Activated naive CD4-positive, alpha-beta T cell treated with anti-CD3 and anti-CD28 coated beads, Interleukin-2, amount 10 ng/mL, durations not matched to agents 7 days and 5 days (primary cell): ENCODE data around the gene PIKFYVE.

Experiments
- CTCF ChIA-PET: fragments of 350-600 bp; sonication (Branson Sonifier 250); formaldehyde crosslinking; loops from one replicate; lab custom pipeline; 2021; ENCODE audit warnings: antibody characterized with exemption; lab: Charles Lee
- DNase-seq: peaks from one replicate; pipeline ENCODE4 v3.0.0-alpha.2; 2020
- H3K27ac Mint-ChIP-seq: one replicate; pipeline ENCODE4 v1.8.0; 2021; ENCODE audit warnings: mild to moderate bottlenecking, moderate library complexity, mixed read lengths
- H3K27me3 Mint-ChIP-seq: one replicate; pipeline ENCODE4 v1.8.0; 2021; ENCODE audit warnings: mild to moderate bottlenecking, mixed read lengths
- H3K36me3 Mint-ChIP-seq: one replicate; pipeline ENCODE4 v1.8.0; 2021; ENCODE audit warnings: mixed read lengths
- H3K4me1 Mint-ChIP-seq: one replicate; pipeline ENCODE4 v1.8.0; 2021; ENCODE audit warnings: mixed read lengths
- H3K4me3 Mint-ChIP-seq: one replicate; pipeline ENCODE4 v1.8.0; 2021; ENCODE audit warnings: mild to moderate bottlenecking, moderate library complexity, mixed read lengths
- H3K9me3 Mint-ChIP-seq: one replicate; pipeline ENCODE4 v1.8.0; 2021; ENCODE audit warnings: mixed read lengths

Gene PIKFYVE

DNA sequence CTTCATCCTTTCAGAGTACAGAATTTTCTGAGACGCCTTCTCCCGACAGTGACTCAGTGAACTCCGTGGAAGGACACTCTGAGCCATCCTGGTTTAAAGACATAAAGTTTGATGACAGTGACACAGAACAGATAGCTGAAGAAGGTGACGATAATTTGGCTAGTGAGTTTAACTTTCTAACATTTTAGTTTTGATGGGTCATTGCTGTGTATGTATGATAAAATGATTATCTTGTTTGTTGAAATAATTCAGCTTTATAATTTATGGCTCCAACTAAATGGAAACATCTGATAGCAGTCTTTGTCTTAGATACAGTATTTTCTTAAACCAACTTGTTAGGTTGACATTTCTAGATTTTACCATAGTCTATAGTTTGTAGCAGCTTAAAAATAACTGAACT lies 38.1 kb downstream of the PIKFYVE start:
- H3K36me3 Mint-ChIP-seq: peaks cover 45% of the 10 kb centered on the region
- CTCF ChIA-PET: no interaction called here
- DNase-seq: no peak

GRCh38 chr2:208304695-208305094 lies 38.6 kb downstream of the PIKFYVE start:
- CTCF ChIA-PET: no interaction called here
- H3K4me3 Mint-ChIP-seq: no peak overlapping the region
- no peaks in the 10 kb centered on the region for H3K27me3 Mint-ChIP-seq
- no peak for DNase-seq
- H3K27ac Mint-ChIP-seq: no peak overlapping the region
- H3K36me3 Mint-ChIP-seq: peaks cover 44% of the 10 kb centered on the region
- no peaks in the 10 kb centered on the region for H3K9me3 Mint-ChIP-seq
- H3K4me1 Mint-ChIP-seq: no peaks in the 10 kb centered on the region

More for the DNA sequence above, 38.1 kb downstream of the PIKFYVE start:
- Mint-ChIP-seq H3K27ac (no peak overlapping the region), H3K27me3 (no peaks in the 10 kb centered on the region), H3K4me3 (no peak overlapping the region), H3K4me1 (no peaks in the 10 kb centered on the region), H3K9me3 (no peaks in the 10 kb centered on the region)

DNA sequence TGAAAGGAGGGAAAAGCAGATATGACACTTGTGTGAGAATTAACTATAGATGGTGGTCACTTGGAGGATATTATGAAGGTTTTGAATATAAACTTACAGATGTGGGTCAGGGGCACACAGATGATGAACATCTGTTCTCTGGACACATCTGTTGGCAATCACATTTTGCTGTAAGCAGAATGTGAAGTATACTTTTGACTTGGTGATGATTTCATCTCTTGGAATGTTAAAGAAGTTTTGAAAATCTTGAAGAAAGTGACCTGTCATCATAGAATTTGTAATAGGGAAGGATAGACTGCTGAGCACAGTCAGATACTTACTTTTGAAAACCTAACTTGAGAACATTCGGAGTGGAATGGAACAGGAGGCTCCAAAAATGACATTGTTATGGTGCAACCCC lies 40.2 kb downstream of the PIKFYVE start:
- Mint-ChIP-seq H3K27me3 (no peaks in the 10 kb centered on the region), H3K27ac (no peak overlapping the region), H3K36me3 (peaks cover 40% of the 10 kb centered on the region), H3K9me3 (no peaks in the 10 kb centered on the region), H3K4me3 (no peak overlapping the region), H3K4me1 (no peaks in the 10 kb centered on the region)
- DNase-seq: no peak
- CTCF ChIA-PET: no interaction called here

- Mint-ChIP-seq H3K27me3 (no peaks in the 10 kb centered on the region), H3K4me1 (no peaks in the 10 kb centered on the region), H3K27ac (no peak overlapping the region), H3K9me3 (no peaks in the 10 kb centered on the region), H3K4me3 (no peak overlapping the region), H3K36me3 (peaks cover 31% of the 10 kb centered on the region)
- no peak for DNase-seq
- CTCF ChIA-PET: interaction anchor here (1.0 kb wide), 1 partner anchor 136 kb away, joined by 5 read pairs; no protein-coding TSS in a partner anchor
These were observed 45.3 kb downstream of the PIKFYVE start for GRCh38 chr2:208311321-208311720.

DNA sequence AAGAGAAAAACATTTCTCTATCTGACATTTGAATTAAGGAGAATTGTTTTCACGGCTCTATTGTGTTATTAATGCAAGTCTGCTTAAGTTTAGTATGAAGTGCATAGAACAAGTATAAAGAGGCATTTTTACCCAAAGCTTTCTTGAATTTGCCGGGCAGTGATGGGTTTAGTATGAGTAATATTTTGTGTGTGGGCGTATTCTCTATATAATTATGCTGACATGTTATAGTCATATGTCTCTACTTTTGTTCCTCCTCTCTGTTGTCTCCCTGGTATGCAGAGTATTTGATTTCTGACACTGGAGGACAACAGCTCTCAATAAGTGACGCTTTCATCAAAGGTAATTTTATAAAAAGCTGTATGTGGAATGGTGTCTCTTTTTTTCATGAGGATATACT lies 45.9 kb downstream of the PIKFYVE start:
- Mint-ChIP-seq H3K4me1 (no peaks in the 10 kb centered on the region), H3K27ac (no peak overlapping the region), H3K9me3 (no peaks in the 10 kb centered on the region), H3K36me3 (peaks cover 34% of the 10 kb centered on the region), H3K27me3 (no peaks in the 10 kb centered on the region), H3K4me3 (no peak overlapping the region)
- no peak for DNase-seq
- CTCF ChIA-PET: interaction anchor here (1.0 kb wide), 1 partner anchor 136 kb away, joined by 5 read pairs; no protein-coding TSS in a partner anchor

GRCh38 chr2:208315081-208315788 lies 49.2 kb downstream of the PIKFYVE start:
- H3K27me3 Mint-ChIP-seq: no peaks in the 10 kb centered on the region
- H3K4me1 Mint-ChIP-seq: no peaks in the 10 kb centered on the region
- H3K9me3 Mint-ChIP-seq: no peaks in the 10 kb centered on the region
- no peak overlapping the region for H3K27ac Mint-ChIP-seq
- no peak overlapping the region for H3K4me3 Mint-ChIP-seq
- CTCF ChIA-PET: interaction anchor here (0.7 kb wide), 1 partner anchor 61 kb away, joined by 3 read pairs; the partner anchor contains the start of gene IDH1
- peaks cover 47% of the 10 kb centered on the region for H3K36me3 Mint-ChIP-seq
- DNase-seq: no peak

DNA sequence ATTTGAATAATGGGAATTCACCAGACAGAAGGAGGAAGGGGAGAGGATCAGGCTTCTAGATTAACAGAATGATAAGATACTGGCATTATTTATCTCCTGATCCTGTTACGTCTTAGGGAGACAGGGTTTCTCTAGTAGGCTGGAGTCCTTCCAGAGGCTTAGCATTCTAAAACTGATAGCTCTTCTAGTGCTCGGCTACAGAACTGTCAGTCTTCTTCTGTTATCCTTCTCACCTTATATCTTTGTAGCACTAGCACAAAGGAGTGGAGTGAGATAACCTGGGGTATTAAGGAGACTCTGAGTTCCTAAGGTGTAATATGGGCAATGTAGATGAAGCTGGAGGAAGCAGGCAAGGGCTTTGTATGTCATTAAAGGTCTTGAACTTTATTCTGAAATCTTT lies 52.1 kb downstream of the PIKFYVE start:
- H3K36me3 Mint-ChIP-seq: peaks cover 38% of the 10 kb centered on the region
- CTCF ChIA-PET: no interaction called here

DNA sequence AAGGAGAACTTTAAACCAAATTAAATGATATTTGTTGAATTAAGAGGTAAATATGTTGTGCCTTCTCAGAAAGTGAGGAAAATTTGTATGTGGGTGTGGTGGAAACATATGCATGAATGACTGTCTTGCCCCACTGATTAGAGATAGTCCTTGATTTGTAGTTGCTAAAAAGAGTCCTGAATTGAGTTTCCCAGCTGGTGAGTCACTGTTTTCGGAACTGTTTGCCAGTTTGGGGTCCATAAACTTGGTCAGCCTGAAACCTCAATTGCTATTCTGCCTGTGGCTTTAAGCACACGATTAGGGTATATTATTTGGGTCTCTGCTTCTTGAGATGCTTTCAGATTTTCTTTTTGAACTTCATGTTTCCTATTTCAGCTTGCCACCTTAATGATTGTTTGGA lies 53.3 kb downstream of the PIKFYVE start:
- no peak for DNase-seq
- no peak overlapping the region for H3K27ac Mint-ChIP-seq
- H3K4me3 Mint-ChIP-seq: no peak overlapping the region
- no peaks in the 10 kb centered on the region for H3K9me3 Mint-ChIP-seq
- H3K27me3 Mint-ChIP-seq: no peaks in the 10 kb centered on the region
- CTCF ChIA-PET: no interaction called here
- peaks cover 49% of the 10 kb centered on the region for H3K36me3 Mint-ChIP-seq
- peaks cover 7% of the 10 kb centered on the region for H3K4me1 Mint-ChIP-seq

More for the DNA sequence above, 52.1 kb downstream of the PIKFYVE start:
- H3K27ac Mint-ChIP-seq: no peak overlapping the region
- DNase-seq: no peak
- H3K9me3 Mint-ChIP-seq: no peaks in the 10 kb centered on the region
- peaks cover 7% of the 10 kb centered on the region for H3K4me1 Mint-ChIP-seq
- no peaks in the 10 kb centered on the region for H3K27me3 Mint-ChIP-seq
- no peak overlapping the region for H3K4me3 Mint-ChIP-seq

- no peak overlapping the region for H3K27ac Mint-ChIP-seq
- no peak for DNase-seq
- H3K4me1 Mint-ChIP-seq: peaks cover 7% of the 10 kb centered on the region
- CTCF ChIA-PET: no interaction called here
- H3K36me3 Mint-ChIP-seq: peaks cover 50% of the 10 kb centered on the region
- H3K9me3 Mint-ChIP-seq: no peaks in the 10 kb centered on the region
- H3K4me3 Mint-ChIP-seq: no peak overlapping the region
- H3K27me3 Mint-ChIP-seq: no peaks in the 10 kb centered on the region
These were observed 54.6 kb downstream of the PIKFYVE start for GRCh38 chr2:208320686-208321085.

DNA sequence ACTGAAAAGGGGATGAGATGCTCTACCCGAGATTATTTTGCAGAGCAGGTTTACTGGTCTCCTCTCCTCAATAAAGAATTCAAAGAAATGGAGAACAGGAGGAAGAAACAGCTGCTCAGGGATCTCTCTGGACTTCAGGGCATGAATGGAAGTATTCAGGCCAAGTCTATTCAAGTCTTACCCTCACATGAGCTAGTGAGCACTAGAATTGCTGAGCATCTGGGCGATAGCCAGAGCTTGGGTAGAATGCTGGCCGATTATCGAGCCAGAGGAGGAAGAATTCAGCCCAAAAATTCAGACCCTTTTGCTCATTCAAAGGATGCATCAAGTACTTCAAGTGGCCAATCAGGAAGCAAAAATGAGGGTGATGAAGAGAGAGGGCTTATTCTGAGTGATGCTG lies 60.0 kb downstream of the PIKFYVE start:
- CTCF ChIA-PET: no interaction called here
- Mint-ChIP-seq H3K27ac (no peak overlapping the region), H3K9me3 (no peaks in the 10 kb centered on the region), H3K4me1 (peaks cover under 1% of the 10 kb centered on the region), H3K4me3 (no peak overlapping the region), H3K36me3 (peaks cover 52% of the 10 kb centered on the region), H3K27me3 (no peaks in the 10 kb centered on the region)
- DNase-seq: no peak

- no peaks in the 10 kb centered on the region for H3K9me3 Mint-ChIP-seq
- peaks cover 42% of the 10 kb centered on the region for H3K36me3 Mint-ChIP-seq
- DNase-seq: no peak
- CTCF ChIA-PET: no interaction called here
- no peaks in the 10 kb centered on the region for H3K27me3 Mint-ChIP-seq
- H3K27ac Mint-ChIP-seq: no peak overlapping the region
- no peak overlapping the region for H3K4me3 Mint-ChIP-seq
- H3K4me1 Mint-ChIP-seq: no peaks in the 10 kb centered on the region
These were observed 63.4 kb downstream of the PIKFYVE start for GRCh38 chr2:208329485-208329884.

DNA sequence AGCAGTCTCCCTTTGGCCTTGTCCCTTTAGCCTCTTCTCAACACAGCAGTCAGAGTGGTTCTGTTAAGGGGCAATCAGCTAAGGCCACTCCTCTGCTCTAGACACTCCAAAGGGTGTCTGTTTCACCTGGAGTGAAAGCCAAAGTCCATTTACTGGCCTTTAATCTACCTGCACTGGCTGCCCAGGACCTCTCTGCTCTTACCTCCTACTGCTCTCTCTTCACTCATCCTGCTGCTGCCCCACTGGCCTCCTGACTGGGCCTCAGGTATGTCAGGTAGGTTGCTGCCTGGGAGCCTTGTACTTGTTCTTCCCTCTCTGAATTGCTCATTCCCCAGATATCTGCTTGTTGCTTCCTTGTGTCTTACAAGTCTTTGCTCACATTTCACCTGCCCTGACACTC lies 68.2 kb downstream of the PIKFYVE start:
- Mint-ChIP-seq H3K36me3 (peaks cover 24% of the 10 kb centered on the region), H3K4me1 (no peaks in the 10 kb centered on the region), H3K9me3 (no peaks in the 10 kb centered on the region), H3K4me3 (no peak overlapping the region), H3K27me3 (no peaks in the 10 kb centered on the region), H3K27ac (no peak overlapping the region)
- CTCF ChIA-PET: no interaction called here
- DNase-seq: no peak

- no peak for DNase-seq
These were observed 80.7 kb downstream of the PIKFYVE start for GRCh38 chr2:208346756-208347155.

DNA sequence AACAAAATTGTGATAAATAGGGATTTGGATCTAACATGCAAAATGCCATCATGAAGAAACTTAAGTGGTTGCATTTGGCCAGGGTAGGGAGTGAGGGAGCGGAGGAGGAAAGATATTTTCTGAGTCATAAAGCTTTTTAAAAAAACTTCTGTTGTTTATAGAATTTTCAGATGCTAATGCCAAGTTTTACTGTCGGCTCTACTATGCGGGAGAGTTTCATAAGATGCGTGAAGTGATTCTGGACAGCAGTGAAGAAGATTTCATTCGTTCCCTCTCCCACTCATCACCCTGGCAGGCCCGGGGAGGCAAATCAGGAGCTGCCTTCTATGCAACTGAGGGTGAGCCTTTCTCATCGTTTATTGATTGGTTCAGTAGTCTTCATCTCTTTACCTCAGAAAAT lies 84.6 kb downstream of the PIKFYVE start:
- no peak for DNase-seq
- Mint-ChIP-seq H3K36me3 (peaks cover 68% of the 10 kb centered on the region), H3K4me3 (no peak overlapping the region), H3K27ac (no peak overlapping the region), H3K27me3 (no peaks in the 10 kb centered on the region), H3K9me3 (no peaks in the 10 kb centered on the region), H3K4me1 (no peaks in the 10 kb centered on the region)
- CTCF ChIA-PET: no interaction called here

More at GRCh38 chr2:208346756-208347155, 80.7 kb downstream of the PIKFYVE start:
- Mint-ChIP-seq H3K36me3 (peaks cover 53% of the 10 kb centered on the region), H3K27me3 (no peaks in the 10 kb centered on the region), H3K9me3 (no peaks in the 10 kb centered on the region), H3K4me1 (no peaks in the 10 kb centered on the region), H3K27ac (no peak overlapping the region), H3K4me3 (no peak overlapping the region)
- CTCF ChIA-PET: interaction anchor here (1.6 kb wide), 1 partner anchor 172 kb away, joined by 5 read pairs; no protein-coding TSS in a partner anchor
